ENCODE results near the gene SCRN1.

Gene SCRN1

DNA sequence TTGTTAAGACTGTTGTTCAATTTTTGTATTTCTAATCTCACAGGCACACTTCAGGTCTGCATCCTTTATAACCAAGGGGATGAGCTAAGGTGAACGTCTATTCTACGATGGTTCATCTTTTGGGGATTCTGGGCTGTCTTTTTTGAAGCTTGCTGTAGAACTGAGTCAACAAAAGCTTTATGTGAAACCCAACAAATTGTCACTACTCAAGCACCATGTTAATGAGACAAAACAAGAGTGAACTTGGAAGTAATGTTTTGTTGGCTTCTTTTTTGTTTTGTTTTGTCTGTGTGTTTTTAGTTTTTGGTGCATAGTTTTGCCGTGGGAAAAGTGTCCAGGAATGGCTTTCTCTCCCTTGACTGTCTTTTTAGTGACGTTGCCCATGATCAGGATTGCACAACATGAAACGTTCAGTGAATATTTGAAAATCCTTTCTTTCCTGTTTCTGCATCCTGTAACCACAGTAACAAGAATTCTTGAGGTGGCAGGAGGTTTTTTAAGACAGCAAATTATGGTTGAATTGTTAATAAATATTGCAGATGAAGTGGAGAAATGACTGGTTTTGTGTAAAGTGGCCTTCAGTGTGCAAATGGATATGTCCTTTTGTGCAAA lies 117.7 kb downstream of the SCRN1 start:
- no peaks in the 10 kb centered on the region for H3K9me3 Mint-ChIP-seq
- H3K4me3 Mint-ChIP-seq: no peak overlapping the region
- no peaks in the 10 kb centered on the region for H3K4me1 Mint-ChIP-seq
- no peak for ATAC-seq
- H3K36me3 Mint-ChIP-seq (ENCODE audit: low read depth): no peaks in the 10 kb centered on the region
- DNase-seq: no peak
- no peak overlapping the region for H3K27ac Mint-ChIP-seq
- peaks cover 2% of the 10 kb centered on the region for H3K27me3 Mint-ChIP-seq

Measured in activated naive CD8-positive, alpha-beta T cell treated with anti-CD3 and anti-CD28 coated beads, Interleukin-2, amount 50 U/mL, for 24 hours (primary cell).